Astrocyte of the hippocampus (primary cell): ENCODE data around the gene OSER1.
"Not testable (repeated sequence)": the region's sequence is repeated elsewhere in the genome, so short reads cannot be mapped to it uniquely, and the experiment has no call there.

ENCODE experiments used
- DNase-seq: peaks from one replicate; pipeline ENCODE4 v3.0.0; 2011; ENCODE audit warnings: low read depth, low spot score

OSER1 gene

GRCh38 chr20:44210406-44211176, at the start of gene OSER1:
Gene OSER1 (minus strand): TSS chr20:44210771. CDS start chr20:44206957, 3,814 bp downstream.
- peak; percentile 99 for DNase-seq

- DNase-seq, result no peak
These were observed 47.8 kb upstream of the OSER1 start for GRCh38 chr20:44258226-44258890.

GRCh38 chr20:44256961-44257360, 46.4 kb upstream of the OSER1 start:
- no peak for DNase-seq

- DNase-seq, result no peak
These were observed 45.4 kb upstream of the OSER1 start for GRCh38 chr20:44255942-44256341.

- DNase-seq, result no peak
These were observed 43.5 kb upstream of the OSER1 start for GRCh38 chr20:44254073-44254472.

GRCh38 chr20:44253528-44253927, 43.0 kb upstream of the OSER1 start:
- no peak for DNase-seq

GRCh38 chr20:44251284-44251683, 40.7 kb upstream of the OSER1 start:
- DNase-seq, result no peak

- no peak for DNase-seq
These were observed 37.8 kb upstream of the OSER1 start for GRCh38 chr20:44248410-44248759.

GRCh38 chr20:44247586-44248409, 37.2 kb upstream of the OSER1 start:
- DNase-seq, result peak; percentile 76

- peak; percentile 38 for DNase-seq
These were observed 36.6 kb upstream of the OSER1 start, which contains the start of gene GDAP1L1 for GRCh38 chr20:44247131-44247571. Gene GDAP1L1 (plus strand): TSS chr20:44247308. CDS start chr20:44247335, 27 bp downstream.

- DNase-seq, result no peak
These were observed 35.4 kb upstream of the OSER1 start for GRCh38 chr20:44245977-44246376.

GRCh38 chr20:44241796-44242195, 31.2 kb upstream of the OSER1 start:
- no peak for DNase-seq

- not testable (repeated sequence) for DNase-seq
These were observed 26.3 kb upstream of the OSER1 start for GRCh38 chr20:44236840-44237239.

GRCh38 chr20:44235702-44236101, 25.1 kb upstream of the OSER1 start:
- no peak for DNase-seq

- DNase-seq, result no peak
These were observed 24.2 kb upstream of the OSER1 start for GRCh38 chr20:44234566-44235317.

GRCh38 chr20:44233436-44234016, 23.0 kb upstream of the OSER1 start:
- DNase-seq, result no peak

GRCh38 chr20:44232469-44232856, 21.9 kb upstream of the OSER1 start:
- DNase-seq, result not testable (repeated sequence)

GRCh38 chr20:44231713-44232468, 21.3 kb upstream of the OSER1 start:
- DNase-seq, result no peak

GRCh38 chr20:44231193-44231592, 20.6 kb upstream of the OSER1 start:
- DNase-seq, result no peak
